ENCODE measurements around the gene GNLY. TPM values are rescaled to one million over a fixed set of nuclear protein-coding genes. Genes with fewer than 3 reads are reported as not detected.

The GNLY gene
- total and polyA plus RNA-seq, 9 of the 15 experiments (the other 6 are each of a cell fraction or from before 2014, with no cell fraction given): not detected

DNA sequence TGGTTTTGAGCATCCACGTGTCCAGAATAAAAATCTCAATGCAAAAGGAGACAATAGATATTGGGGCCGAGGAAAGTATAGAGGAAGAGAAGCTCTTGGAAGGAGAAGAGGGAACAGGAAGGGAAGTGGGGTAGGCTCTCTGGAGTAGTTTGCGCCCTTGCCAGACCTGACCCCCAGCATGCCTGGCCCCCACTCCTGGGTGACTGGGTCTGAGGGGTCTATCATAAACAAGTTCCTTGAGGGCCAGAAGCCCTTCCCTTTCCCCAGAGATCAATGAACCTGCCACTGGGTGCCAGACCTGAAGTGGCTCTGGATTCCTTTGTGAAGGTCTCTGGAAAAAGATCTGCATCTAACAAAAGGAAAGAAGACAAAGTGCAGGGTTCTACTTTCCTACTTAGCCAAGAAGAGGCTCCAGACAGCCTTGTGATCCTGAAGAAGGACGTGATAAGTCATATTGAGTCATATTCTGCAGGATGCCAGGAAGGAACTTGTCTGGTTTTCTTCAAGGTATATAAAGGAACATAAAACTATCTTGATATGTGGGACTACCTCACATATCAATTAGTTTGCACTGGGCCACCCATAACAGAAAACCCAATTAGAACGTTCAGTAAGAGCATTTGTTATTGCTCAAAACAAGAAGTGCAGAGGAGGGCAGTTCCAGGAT, 40.9 kb downstream of the GNLY start:
- in situ Hi-C loops (cut with MboI): loop anchor here (5.0 kb wide), 1 partner anchor 77 kb away; no protein-coding TSS in a partner anchor
- H4K20me1 ChIP-seq (replicated peaks; ENCODE audit: control insufficient read depth, insufficient read depth, low read length): no peaks in the 10 kb centered on the region
- H3K27ac ChIP-seq (ENCODE audit: extremely low read depth, low read depth, low read length): no peak overlapping the region
- ATAC-seq (no peak), FAIRE-seq (no peak), DNase-seq (ENCODE audit: extremely low read depth in 1 of 4, low spot score in 3 of 4) (no peak)
- peaks cover 29 to 63% of the 10 kb centered on the region in 2 experiments for H3K27me3 ChIP-seq (ENCODE audit: control insufficient read depth in 2 of 2, insufficient read depth in 2 of 2, low read length in 2 of 2)
- no peak overlapping the region for H3K4me3 ChIP-seq
- H3K9ac ChIP-seq (ENCODE audit: insufficient read depth in 1 of 2, low read depth in 2 of 2, low read length in 2 of 2): no peak overlapping the region
- no peaks in the 10 kb centered on the region for H3K36me3 ChIP-seq (ENCODE audit: control insufficient read depth, insufficient read depth, low read length)
- no peaks in the 10 kb centered on the region for H3K9me3 ChIP-seq (replicated peaks; ENCODE audit: control insufficient read depth, insufficient read depth, low read depth, low read length)
- H2AFZ ChIP-seq (ENCODE audit: low read depth, low read length): no peak overlapping the region
- H3K4me1 ChIP-seq (replicated peaks in 1 of 2; ENCODE audit: control insufficient read depth in 2 of 2, insufficient read depth in 2 of 2, low read length in 2 of 2): no peaks in the 10 kb centered on the region; a peak in 1 of 5 replicates
- no TSS peak for BruUV-seq (replicated peaks)
- CTCF ChIA-PET (ENCODE audit: low intra/inter-chr PET ratio): no interaction called here
- intact Hi-C loops (cut with micrococcal nuclease): no loop called here
- no peak overlapping the region for H3K4me2 ChIP-seq (ENCODE audit: insufficient read depth, low read length)
- POLR2A ChIA-PET: no interaction called here
- H3K9me1 ChIP-seq (ENCODE audit: control insufficient read depth, insufficient read depth, low read length): no peaks in the 10 kb centered on the region
- H3K79me2 ChIP-seq (ENCODE audit: control insufficient read depth, insufficient read depth, low read length): no peaks in the 10 kb centered on the region
- WGBS (ENCODE audit: insufficient coverage, low coverage, missing lambda C conversion rate): 4% methylated on average over 5 of the region's 5 CpGs
- TF ChIP-seq MIER1 (IDR thresholded peaks at IDR 0.05; ENCODE audit: low read depth): no peak
- TF ChIP-seq TARDBP (IDR thresholded peaks at IDR 0.05): no peak
- no peak for TF ChIP-seq ZBTB5 (IDR thresholded peaks at IDR 0.05)
- TF ChIP-seq BMI1 (IDR thresholded peaks at IDR 0.05; ENCODE audit: low read length): no peak
- TF ChIP-seq, protein P1, sequence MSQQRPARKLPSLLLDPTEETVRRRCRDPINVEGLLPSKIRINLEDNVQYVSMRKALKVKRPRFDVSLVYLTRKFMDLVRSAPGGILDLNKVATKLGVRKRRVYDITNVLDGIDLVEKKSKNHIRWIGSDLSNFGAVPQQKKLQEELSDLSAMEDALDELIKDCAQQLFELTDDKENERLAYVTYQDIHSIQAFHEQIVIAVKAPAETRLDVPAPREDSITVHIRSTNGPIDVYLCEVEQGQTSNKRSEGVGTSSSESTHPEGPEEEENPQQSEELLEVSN (IDR thresholded peaks at IDR 0.05; ENCODE audit: borderline replicate concordance in 1 of 2, extremely low read depth in 1 of 2, insufficient read depth in 1 of 2, insufficient read length in 1 of 2, low read depth in 1 of 2, low read length in 1 of 2, poor library complexity in 1 of 2, severe bottlenecking in 1 of 2): no peak
- TF ChIP-seq ARID3A (IDR thresholded peaks at IDR 0.05; ENCODE audit: borderline replicate concordance, low read depth, low read length): no peak
- TF ChIP-seq SREBF1 (IDR thresholded peaks at IDR 0.05; ENCODE audit: borderline replicate concordance, low read depth, low read length): no peak
- no peak for TF ChIP-seq SNAPC5 (CRISPR knock-in tag; IDR thresholded peaks at IDR 0.05)
- TF ChIP-seq, protein P2, sequence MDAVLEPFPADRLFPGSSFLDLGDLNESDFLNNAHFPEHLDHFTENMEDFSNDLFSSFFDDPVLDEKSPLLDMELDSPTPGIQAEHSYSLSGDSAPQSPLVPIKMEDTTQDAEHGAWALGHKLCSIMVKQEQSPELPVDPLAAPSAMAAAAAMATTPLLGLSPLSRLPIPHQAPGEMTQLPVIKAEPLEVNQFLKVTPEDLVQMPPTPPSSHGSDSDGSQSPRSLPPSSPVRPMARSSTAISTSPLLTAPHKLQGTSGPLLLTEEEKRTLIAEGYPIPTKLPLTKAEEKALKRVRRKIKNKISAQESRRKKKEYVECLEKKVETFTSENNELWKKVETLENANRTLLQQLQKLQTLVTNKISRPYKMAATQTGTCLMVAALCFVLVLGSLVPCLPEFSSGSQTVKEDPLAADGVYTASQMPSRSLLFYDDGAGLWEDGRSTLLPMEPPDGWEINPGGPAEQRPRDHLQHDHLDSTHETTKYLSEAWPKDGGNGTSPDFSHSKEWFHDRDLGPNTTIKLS (IDR thresholded peaks at IDR 0.05; ENCODE audit: borderline replicate concordance, low read depth): no peak
- no peak for TF ChIP-seq FOXA3 (CRISPR knock-in tag; conservative IDR thresholded peaks at IDR 0.05 in 1 of 2, IDR thresholded peaks at IDR 0.05 in 1 of 2)
- no peak for TF ChIP-seq CC2D1A (IDR thresholded peaks at IDR 0.05)
